ENCODE measurements around the gene TIMM21.

DNA sequence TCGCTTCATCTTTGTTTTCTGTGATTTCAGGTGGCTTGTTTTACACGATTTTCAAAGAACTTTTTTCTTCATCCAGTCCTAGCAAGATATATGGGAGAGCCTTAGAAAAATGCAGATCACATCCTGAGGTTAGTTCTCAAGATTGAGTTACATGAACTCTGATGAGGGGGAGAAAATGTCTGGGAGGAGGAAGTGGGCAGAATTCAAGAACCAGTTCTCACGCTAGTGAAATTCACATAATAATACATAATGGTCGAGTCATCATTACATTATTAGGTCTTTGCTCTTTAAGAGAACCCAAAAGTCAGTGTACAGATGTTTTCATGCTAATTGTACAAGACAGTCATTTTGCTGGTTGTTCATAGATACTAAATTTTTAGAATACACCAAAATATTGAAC lies 7.0 kb downstream of the TIMM21 start:
- no peak for TF ChIP-seq CEBPB (IDR thresholded peaks at IDR 0.05)
- TF ChIP-seq FOXM1 (IDR thresholded peaks at IDR 0.05; ENCODE audit: borderline replicate concordance, low read depth), result no peak
- TF ChIP-seq TAF1 (IDR thresholded peaks at IDR 0.05; ENCODE audit: low read depth), result no peak
- no peak for TF ChIP-seq EP300 (IDR thresholded peaks at IDR 0.05; ENCODE audit: borderline replicate concordance)
- TF ChIP-seq, protein P1, sequence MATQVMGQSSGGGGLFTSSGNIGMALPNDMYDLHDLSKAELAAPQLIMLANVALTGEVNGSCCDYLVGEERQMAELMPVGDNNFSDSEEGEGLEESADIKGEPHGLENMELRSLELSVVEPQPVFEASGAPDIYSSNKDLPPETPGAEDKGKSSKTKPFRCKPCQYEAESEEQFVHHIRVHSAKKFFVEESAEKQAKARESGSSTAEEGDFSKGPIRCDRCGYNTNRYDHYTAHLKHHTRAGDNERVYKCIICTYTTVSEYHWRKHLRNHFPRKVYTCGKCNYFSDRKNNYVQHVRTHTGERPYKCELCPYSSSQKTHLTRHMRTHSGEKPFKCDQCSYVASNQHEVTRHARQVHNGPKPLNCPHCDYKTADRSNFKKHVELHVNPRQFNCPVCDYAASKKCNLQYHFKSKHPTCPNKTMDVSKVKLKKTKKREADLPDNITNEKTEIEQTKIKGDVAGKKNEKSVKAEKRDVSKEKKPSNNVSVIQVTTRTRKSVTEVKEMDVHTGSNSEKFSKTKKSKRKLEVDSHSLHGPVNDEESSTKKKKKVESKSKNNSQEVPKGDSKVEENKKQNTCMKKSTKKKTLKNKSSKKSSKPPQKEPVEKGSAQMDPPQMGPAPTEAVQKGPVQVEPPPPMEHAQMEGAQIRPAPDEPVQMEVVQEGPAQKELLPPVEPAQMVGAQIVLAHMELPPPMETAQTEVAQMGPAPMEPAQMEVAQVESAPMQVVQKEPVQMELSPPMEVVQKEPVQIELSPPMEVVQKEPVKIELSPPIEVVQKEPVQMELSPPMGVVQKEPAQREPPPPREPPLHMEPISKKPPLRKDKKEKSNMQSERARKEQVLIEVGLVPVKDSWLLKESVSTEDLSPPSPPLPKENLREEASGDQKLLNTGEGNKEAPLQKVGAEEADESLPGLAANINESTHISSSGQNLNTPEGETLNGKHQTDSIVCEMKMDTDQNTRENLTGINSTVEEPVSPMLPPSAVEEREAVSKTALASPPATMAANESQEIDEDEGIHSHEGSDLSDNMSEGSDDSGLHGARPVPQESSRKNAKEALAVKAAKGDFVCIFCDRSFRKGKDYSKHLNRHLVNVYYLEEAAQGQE (IDR thresholded peaks at IDR 0.05; ENCODE audit: low read depth), result no peak
- no peak for TF ChIP-seq TEAD4 (IDR thresholded peaks at IDR 0.05)
- no peak for TF ChIP-seq RAD21 (IDR thresholded peaks at IDR 0.05; ENCODE audit: low read depth)
- no peak for TF ChIP-seq NFIC (IDR thresholded peaks at IDR 0.05)
- TF ChIP-seq, protein P2, sequence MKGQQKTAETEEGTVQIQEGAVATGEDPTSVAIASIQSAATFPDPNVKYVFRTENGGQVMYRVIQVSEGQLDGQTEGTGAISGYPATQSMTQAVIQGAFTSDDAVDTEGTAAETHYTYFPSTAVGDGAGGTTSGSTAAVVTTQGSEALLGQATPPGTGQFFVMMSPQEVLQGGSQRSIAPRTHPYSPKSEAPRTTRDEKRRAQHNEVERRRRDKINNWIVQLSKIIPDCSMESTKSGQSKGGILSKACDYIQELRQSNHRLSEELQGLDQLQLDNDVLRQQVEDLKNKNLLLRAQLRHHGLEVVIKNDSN (IDR thresholded peaks at IDR 0.05), result no peak
- no peak for TF ChIP-seq CREB1 (IDR thresholded peaks at IDR 0.05; ENCODE audit: low read depth)
- no peak for TF ChIP-seq TCF12 (IDR thresholded peaks at IDR 0.05; ENCODE audit: low read depth)
- no peak for TF ChIP-seq YY1 (IDR thresholded peaks at IDR 0.05; ENCODE audit: low read depth)
- TF ChIP-seq, protein P3, sequence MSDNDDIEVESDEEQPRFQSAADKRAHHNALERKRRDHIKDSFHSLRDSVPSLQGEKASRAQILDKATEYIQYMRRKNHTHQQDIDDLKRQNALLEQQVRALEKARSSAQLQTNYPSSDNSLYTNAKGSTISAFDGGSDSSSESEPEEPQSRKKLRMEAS (IDR thresholded peaks at IDR 0.05), result no peak
